ENCODE measurements around the gene PREB.
"Not testable (repeated sequence)": the region's sequence is repeated elsewhere in the genome, so short reads cannot be mapped to it uniquely, and the experiment has no call there.

PREB gene

GRCh38 chr2:27177441-27178351, 43.3 kb upstream of the PREB start:
- H3K27ac Mint-ChIP-seq: no peak overlapping the region
- no peak for DNase-seq
- TF ChIP-seq CTCF (IDR thresholded peaks at IDR 0.05): no peak
- no peaks in the 10 kb centered on the region for H3K36me3 Mint-ChIP-seq (ENCODE audit: low read depth)
- H3K4me3 Mint-ChIP-seq: no peak overlapping the region
- H3K9me3 Mint-ChIP-seq: no peaks in the 10 kb centered on the region
- no peaks in the 10 kb centered on the region for H3K4me1 Mint-ChIP-seq
- peaks cover 38% of the 10 kb centered on the region for H3K27me3 Mint-ChIP-seq (ENCODE audit: low read depth, poor library complexity)

- H3K4me3 Mint-ChIP-seq; H3K9me3 Mint-ChIP-seq; H3K27ac Mint-ChIP-seq; H3K4me1 Mint-ChIP-seq; H3K36me3 Mint-ChIP-seq (ENCODE audit: low read depth); DNase-seq: not testable (repeated sequence)
- peaks cover 30% of the 10 kb centered on the region for H3K27me3 Mint-ChIP-seq (ENCODE audit: low read depth, poor library complexity)
These were observed 41.3 kb upstream of the PREB start for GRCh38 chr2:27175781-27176180.

GRCh38 chr2:27175330-27175729, 40.9 kb upstream of the PREB start:
- H3K27me3 Mint-ChIP-seq (ENCODE audit: low read depth, poor library complexity): peaks cover 29% of the 10 kb centered on the region
- no peak for DNase-seq
- H3K9me3 Mint-ChIP-seq: no peaks in the 10 kb centered on the region
- no peak overlapping the region for H3K27ac Mint-ChIP-seq
- H3K4me3 Mint-ChIP-seq: no peak overlapping the region
- no peaks in the 10 kb centered on the region for H3K36me3 Mint-ChIP-seq (ENCODE audit: low read depth)
- TF ChIP-seq CTCF (IDR thresholded peaks at IDR 0.05): no peak
- peaks cover 4% of the 10 kb centered on the region for H3K4me1 Mint-ChIP-seq

GRCh38 chr2:27174638-27175037, 40.2 kb upstream of the PREB start:
- Mint-ChIP-seq H3K4me1 (peaks cover 4% of the 10 kb centered on the region), H3K9me3 (no peaks in the 10 kb centered on the region), H3K36me3 (ENCODE audit: low read depth) (no peaks in the 10 kb centered on the region), H3K27ac (no peak overlapping the region), H3K4me3 (no peak overlapping the region), H3K27me3 (ENCODE audit: low read depth, poor library complexity) (peaks cover 23% of the 10 kb centered on the region)
- no peak for DNase-seq
- TF ChIP-seq CTCF (IDR thresholded peaks at IDR 0.05): no peak

- Mint-ChIP-seq H3K27ac (no peak overlapping the region), H3K36me3 (ENCODE audit: low read depth) (no peaks in the 10 kb centered on the region), H3K4me1 (peaks cover 21% of the 10 kb centered on the region), H3K27me3 (ENCODE audit: low read depth, poor library complexity) (peaks cover 7% of the 10 kb centered on the region), H3K9me3 (no peaks in the 10 kb centered on the region), H3K4me3 (no peak overlapping the region)
- TF ChIP-seq CTCF (IDR thresholded peaks at IDR 0.05): no peak
- DNase-seq: no peak
These were observed 37.0 kb upstream of the PREB start for GRCh38 chr2:27171351-27171848.

GRCh38 chr2:27170581-27171337, 36.3 kb upstream of the PREB start:
- H3K27ac Mint-ChIP-seq: no peak overlapping the region
- peaks cover 22% of the 10 kb centered on the region for H3K4me1 Mint-ChIP-seq
- H3K4me3 Mint-ChIP-seq: no peak overlapping the region
- no peak for TF ChIP-seq CTCF (IDR thresholded peaks at IDR 0.05)
- no peak for DNase-seq
- no peaks in the 10 kb centered on the region for H3K9me3 Mint-ChIP-seq
- H3K27me3 Mint-ChIP-seq (ENCODE audit: low read depth, poor library complexity): peaks cover 4% of the 10 kb centered on the region
- no peaks in the 10 kb centered on the region for H3K36me3 Mint-ChIP-seq (ENCODE audit: low read depth)
